K562 (cell line): ENCODE data around the gene CSNK1G1. TPM values are rescaled to one million over a fixed set of nuclear protein-coding genes. Genes with fewer than 3 reads are reported as not detected.

Experiments
- MYC ChIP-seq, 2 experiments: fragments of 250-450 bp in 1 of 2; sonication (Bioruptor Pico) in 1 of 2; IDR thresholded peaks; 2 replicates each; pipeline versions ENCODE4 v1.5.1 to v1.6.1; 2012 to 2021; ENCODE audit warnings: low read depth in 2 of 2, borderline replicate concordance in 1 of 2, improper control_type of control experiment in 1 of 2, low read length in 1 of 2, mild to moderate bottlenecking in 1 of 2, moderate library complexity in 1 of 2
- polyA plus RNA-seq, 8 experiments: library from polyadenylated mRNA; depleted of rRNA in 4 of 8; stranded (reverse) in 5 of 8; unstranded in 3 of 8; fragments of >200 nt; fragmentation: Nextera tagmentation in 2 of 8; fragmentation: Illumina TruSeq in 1 of 8; extraction: Ambion mirVana in 2 of 8; extraction: Trizol in 1 of 8; gene quantifications; 2 replicates each; pipeline versions ENCODE4 v1.2.1 to v1.2.3, GENCODE V29; 2011 to 2014; ENCODE audit warnings: inconsistent platforms in 1 of 8, missing spikeins in 1 of 8
- total RNA-seq, 7 experiments: library from RNA; depleted of rRNA in 6 of 7; stranded (reverse); fragments of >200 nt in 6 of 7; fragmentation: Illumina TruSeq in 2 of 7; extraction: Trizol in 2 of 7; gene quantifications; 2 replicates each; pipeline versions ENCODE4 v1.2.1 to v1.2.3, GENCODE V29; 2011 to 2021; ENCODE audit warnings: low replicate concordance in 1 of 7
- TF ChIP-seq, protein P1 (sequence below), 2 experiments: IDR thresholded peaks; 2 replicates each; pipeline ENCODE4 v1.6.1; 2012; ENCODE audit warnings: improper control_type of control experiment in 2 of 2, low read depth in 2 of 2, low read length in 2 of 2, borderline replicate concordance in 1 of 2
- TF ChIP-seq, protein P2 (sequence below): sonication (generic); formaldehyde crosslinking; IDR thresholded peaks from 2 replicates; pipeline ENCODE4 v1.8.0; 2022; ENCODE audit warnings: mild to moderate bottlenecking, missing genetic modification reagents
- TF ChIP-seq, protein P3 (sequence below): IDR thresholded peaks from 2 replicates; pipeline ENCODE4 v1.6.1; 2016; ENCODE audit warnings: missing genetic modification characterization, missing compliant biosample characterization

The CSNK1G1 gene
- total and polyA plus RNA-seq, 9 of the 15 experiments (the other 6 are each of a cell fraction or from before 2014, with no cell fraction given): 4.5 to 18.5 (median 9.5) TPM

DNA sequence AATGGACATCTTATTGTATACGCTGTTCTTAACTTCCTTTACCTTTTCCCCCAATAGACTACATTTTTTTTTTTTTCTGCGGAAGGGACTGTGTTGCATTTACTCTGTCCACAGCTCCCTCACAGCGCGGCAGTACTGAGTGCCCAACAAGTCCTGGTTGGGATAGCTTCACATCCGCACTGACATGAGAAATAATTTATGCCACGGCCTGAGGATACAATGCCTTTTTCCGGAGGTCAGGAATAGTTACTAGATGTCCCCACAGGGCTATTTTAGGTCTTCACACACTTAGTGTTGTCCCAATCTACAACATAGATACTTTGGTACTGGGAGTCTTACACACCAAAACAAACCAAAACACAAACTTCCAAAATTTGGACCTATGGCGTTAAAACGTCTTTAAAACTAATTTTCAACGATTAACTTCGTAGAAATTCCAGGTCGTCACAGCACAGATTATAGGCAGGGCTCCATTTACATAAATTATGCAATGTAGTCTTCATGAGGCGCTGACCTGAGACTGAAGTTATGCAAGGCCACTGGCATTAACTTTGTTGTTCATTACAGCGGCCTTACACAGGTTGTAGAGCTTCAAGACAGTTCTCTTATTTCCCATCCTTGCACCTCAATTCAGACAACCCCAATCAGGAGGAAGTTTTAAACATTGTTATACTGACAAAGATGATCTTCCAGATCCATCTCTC, 192.2 kb downstream of the CSNK1G1 start (continued):
- TF ChIP-seq, protein P1, sequence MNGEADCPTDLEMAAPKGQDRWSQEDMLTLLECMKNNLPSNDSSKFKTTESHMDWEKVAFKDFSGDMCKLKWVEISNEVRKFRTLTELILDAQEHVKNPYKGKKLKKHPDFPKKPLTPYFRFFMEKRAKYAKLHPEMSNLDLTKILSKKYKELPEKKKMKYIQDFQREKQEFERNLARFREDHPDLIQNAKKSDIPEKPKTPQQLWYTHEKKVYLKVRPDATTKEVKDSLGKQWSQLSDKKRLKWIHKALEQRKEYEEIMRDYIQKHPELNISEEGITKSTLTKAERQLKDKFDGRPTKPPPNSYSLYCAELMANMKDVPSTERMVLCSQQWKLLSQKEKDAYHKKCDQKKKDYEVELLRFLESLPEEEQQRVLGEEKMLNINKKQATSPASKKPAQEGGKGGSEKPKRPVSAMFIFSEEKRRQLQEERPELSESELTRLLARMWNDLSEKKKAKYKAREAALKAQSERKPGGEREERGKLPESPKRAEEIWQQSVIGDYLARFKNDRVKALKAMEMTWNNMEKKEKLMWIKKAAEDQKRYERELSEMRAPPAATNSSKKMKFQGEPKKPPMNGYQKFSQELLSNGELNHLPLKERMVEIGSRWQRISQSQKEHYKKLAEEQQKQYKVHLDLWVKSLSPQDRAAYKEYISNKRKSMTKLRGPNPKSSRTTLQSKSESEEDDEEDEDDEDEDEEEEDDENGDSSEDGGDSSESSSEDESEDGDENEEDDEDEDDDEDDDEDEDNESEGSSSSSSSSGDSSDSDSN (IDR thresholded peaks at IDR 0.05; ENCODE audit: borderline replicate concordance in 1 of 2, low read depth in 2 of 2, low read length in 2 of 2): no peak
- TF ChIP-seq, protein P2, sequence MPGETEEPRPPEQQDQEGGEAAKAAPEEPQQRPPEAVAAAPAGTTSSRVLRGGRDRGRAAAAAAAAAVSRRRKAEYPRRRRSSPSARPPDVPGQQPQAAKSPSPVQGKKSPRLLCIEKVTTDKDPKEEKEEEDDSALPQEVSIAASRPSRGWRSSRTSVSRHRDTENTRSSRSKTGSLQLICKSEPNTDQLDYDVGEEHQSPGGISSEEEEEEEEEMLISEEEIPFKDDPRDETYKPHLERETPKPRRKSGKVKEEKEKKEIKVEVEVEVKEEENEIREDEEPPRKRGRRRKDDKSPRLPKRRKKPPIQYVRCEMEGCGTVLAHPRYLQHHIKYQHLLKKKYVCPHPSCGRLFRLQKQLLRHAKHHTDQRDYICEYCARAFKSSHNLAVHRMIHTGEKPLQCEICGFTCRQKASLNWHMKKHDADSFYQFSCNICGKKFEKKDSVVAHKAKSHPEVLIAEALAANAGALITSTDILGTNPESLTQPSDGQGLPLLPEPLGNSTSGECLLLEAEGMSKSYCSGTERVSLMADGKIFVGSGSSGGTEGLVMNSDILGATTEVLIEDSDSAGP: no peak
- TF ChIP-seq, protein P3, sequence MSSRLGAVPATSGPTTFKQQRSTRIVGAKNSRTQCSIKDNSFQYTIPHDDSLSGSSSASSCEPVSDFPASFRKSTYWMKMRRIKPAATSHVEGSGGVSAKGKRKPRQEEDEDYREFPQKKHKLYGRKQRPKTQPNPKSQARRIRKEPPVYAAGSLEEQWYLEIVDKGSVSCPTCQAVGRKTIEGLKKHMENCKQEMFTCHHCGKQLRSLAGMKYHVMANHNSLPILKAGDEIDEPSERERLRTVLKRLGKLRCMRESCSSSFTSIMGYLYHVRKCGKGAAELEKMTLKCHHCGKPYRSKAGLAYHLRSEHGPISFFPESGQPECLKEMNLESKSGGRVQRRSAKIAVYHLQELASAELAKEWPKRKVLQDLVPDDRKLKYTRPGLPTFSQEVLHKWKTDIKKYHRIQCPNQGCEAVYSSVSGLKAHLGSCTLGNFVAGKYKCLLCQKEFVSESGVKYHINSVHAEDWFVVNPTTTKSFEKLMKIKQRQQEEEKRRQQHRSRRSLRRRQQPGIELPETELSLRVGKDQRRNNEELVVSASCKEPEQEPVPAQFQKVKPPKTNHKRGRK (tag): 0 out of 2 replicates have a peak, but pooled peaks have one; percentile 12
- TF ChIP-seq MYC (IDR thresholded peaks at IDR 0.05; ENCODE audit: low read depth, low read length): no peak
- TF ChIP-seq MYC (CRISPR knock-in tag; IDR thresholded peaks at IDR 0.05; ENCODE audit: borderline replicate concordance, low read depth): 0 out of 2 replicates have a peak, but pooled peaks have one; percentile 12
